Choroid plexus epithelial cell (primary cell): Measurements from ENCODE around the gene FOXB2.
"Not testable (repeated sequence)": the region's sequence is repeated elsewhere in the genome, so short reads cannot be mapped to it uniquely, and the experiment has no call there.

ENCODE experiments used
- DNase-seq: peaks from one replicate; pipeline ENCODE4 v3.0.0-alpha.2; 2010; ENCODE audit warnings: low read depth
- H3K4me3 ChIP-seq: 2 replicates; pipeline ENCODE4 v1.5.1; 2011; ENCODE audit warnings: low read depth, mild to moderate bottlenecking, control low read depth, low read length, moderate library complexity
- TF ChIP-seq, protein P1 (sequence below): conservative IDR thresholded peaks from 2 replicates; pipeline ENCODE4 v1.5.1; 2011; ENCODE audit warnings: low read depth, mild to moderate bottlenecking, control low read depth, inconsistent platforms, low read length, moderate library complexity

The FOXB2 gene

DNA sequence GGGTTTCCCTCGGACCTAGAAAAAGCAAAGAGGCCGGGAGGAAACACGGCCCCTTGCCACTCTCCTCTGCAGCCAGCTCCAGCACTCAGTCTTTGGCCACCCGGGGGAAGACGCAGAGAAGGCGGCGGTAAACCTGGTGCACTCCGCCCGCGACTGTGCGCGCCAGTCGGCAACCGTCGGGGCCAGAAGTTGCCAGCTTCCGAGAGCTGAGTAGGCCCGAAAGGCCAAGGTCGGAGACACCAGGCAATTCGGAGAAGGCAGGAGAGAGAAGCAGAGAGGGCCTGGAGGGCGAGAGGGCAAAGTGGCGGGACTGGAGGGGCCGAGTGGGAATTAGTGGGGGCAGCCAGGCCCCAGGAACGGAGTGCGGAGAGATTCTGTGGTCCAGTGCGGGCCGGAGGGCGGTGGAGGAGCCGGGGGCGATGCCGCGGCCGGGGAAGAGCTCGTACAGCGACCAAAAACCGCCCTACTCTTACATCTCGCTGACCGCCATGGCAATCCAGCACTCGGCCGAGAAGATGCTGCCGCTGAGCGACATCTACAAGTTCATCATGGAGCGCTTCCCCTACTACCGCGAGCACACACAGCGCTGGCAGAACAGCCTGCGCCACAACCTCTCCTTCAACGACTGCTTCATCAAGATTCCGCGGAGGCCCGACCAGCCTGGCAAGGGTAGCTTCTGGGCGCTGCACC lies at the start of gene FOXB2:
Gene FOXB2 (plus strand): TSS at position 420 of the 690 bp plus-strand sequence. CDS start 0 bp downstream, at position 420.
- DNase-seq: no peak
- TF ChIP-seq, protein P1, sequence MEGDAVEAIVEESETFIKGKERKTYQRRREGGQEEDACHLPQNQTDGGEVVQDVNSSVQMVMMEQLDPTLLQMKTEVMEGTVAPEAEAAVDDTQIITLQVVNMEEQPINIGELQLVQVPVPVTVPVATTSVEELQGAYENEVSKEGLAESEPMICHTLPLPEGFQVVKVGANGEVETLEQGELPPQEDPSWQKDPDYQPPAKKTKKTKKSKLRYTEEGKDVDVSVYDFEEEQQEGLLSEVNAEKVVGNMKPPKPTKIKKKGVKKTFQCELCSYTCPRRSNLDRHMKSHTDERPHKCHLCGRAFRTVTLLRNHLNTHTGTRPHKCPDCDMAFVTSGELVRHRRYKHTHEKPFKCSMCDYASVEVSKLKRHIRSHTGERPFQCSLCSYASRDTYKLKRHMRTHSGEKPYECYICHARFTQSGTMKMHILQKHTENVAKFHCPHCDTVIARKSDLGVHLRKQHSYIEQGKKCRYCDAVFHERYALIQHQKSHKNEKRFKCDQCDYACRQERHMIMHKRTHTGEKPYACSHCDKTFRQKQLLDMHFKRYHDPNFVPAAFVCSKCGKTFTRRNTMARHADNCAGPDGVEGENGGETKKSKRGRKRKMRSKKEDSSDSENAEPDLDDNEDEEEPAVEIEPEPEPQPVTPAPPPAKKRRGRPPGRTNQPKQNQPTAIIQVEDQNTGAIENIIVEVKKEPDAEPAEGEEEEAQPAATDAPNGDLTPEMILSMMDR: no peak
- no peak within 1 kb of the TSS for H3K4me3 ChIP-seq

DNA sequence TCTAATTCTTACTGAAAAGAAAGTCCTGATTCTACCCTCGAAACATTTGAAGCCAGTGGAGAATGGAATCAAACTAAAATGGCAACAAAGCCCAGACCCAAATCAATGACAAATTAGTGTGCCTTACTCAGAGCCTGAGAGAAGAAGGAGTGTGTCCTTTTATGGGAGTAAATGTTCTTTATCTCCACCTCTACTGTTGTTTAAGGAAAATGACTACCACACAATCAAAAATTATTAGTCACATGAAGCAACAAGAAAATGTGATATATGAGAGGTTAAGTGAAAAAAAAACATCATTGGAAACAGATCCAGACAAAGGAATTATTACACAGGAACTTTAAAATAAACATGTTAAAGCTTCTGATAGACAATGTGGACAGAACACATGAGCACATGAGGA lies 49.7 kb upstream of the FOXB2 start:
- TF ChIP-seq, protein P1: no peak
- no peak overlapping the region for H3K4me3 ChIP-seq
- no peak for DNase-seq

GRCh38 chr9:76978831-76979230 lies 40.6 kb upstream of the FOXB2 start:
- not testable (repeated sequence) for DNase-seq, H3K4me3 ChIP-seq

- TF ChIP-seq, protein P1: no peak
- DNase-seq: no peak
- no peak overlapping the region for H3K4me3 ChIP-seq
Measured at GRCh38 chr9:76980566-76980965, 38.9 kb upstream of the FOXB2 start.

DNA sequence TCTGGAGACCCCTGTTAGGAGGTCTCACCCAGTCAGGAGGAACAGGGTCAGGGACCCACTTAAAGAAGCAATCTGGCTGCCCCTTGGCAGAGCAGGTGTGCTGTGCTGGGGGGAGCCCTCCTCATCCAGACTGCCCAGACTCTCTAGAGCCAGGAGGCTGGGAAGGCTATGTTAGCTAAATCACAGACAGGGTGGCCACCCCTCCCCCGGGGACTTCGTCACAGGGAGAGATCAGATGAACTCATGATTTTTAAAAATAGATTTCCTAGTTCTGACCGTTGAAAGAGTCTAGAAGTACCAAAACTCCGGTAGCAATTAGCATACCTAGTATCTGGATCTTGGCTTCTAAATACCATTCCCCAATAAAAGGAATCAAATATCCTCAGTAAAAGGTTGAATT lies 35.0 kb upstream of the FOXB2 start:
- no peak overlapping the region for H3K4me3 ChIP-seq
- no peak for DNase-seq
- TF ChIP-seq, protein P1: no peak

GRCh38 chr9:76985581-76985980 lies 33.9 kb upstream of the FOXB2 start:
- TF ChIP-seq, protein P1: no peak
- DNase-seq: peak; percentile 13
- no peak overlapping the region for H3K4me3 ChIP-seq

DNA sequence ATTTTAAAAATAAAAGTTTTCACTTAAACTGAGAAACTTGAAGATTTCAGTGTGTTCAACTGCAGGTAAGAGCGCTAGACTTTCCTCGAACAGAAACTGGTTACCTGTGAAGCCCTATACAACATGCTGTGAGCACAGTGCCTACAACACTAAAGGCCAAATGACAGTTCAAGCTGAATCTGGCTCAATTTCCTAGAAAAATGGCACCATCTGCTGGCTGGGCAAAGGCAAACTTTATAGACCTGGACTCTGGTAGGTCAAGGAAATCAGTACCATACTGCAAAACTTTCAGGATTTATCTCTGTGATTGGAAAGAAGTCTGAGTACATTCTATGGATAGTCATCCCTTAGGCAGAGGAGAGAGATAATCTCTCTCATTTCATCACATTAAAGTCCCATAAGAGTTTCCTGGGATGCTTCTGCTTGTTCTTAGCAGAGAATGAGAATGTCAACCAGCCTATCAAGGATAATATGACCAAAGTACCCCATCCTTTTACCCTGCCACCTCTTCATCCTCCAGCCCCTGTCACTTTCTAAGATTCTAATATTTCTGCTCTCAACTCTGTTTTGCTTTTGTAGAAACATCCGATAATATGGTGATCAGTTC lies 31.8 kb upstream of the FOXB2 start:
- peak; percentile 61 for DNase-seq
- TF ChIP-seq, protein P1: peak; percentile 70
- no peak overlapping the region for H3K4me3 ChIP-seq
